HAP-1 (cell line): Measurements from ENCODE around the gene CBY1.
"Not testable (repeated sequence)": the region's sequence is repeated elsewhere in the genome, so short reads cannot be mapped to it uniquely, and the experiment has no call there.

Experiments used
- DNase-seq, 2 experiments: peaks; one replicate each; pipeline ENCODE4 v3.0.0-alpha.2; 2016 to 2020; ENCODE audit warnings: low spot score in 2 of 2
- H3K27me3 ChIP-seq: fragments of 250-450 bp; sonication (Bioruptor Pico); 2 replicates; pipeline ENCODE4 v1.5.1; 2020; ENCODE audit warnings: low read depth, mild to moderate bottlenecking, moderate library complexity
- H3K36me3 ChIP-seq: fragments of 250-450 bp; sonication (Bioruptor Pico); replicated peaks from 2 replicates; pipeline ENCODE4 v1.5.1; 2020; ENCODE audit warnings: mild to moderate bottlenecking
- H3K4me1 ChIP-seq: fragments of 250-450 bp; sonication (Bioruptor Pico); 2 replicates; pipeline ENCODE4 v1.5.1; 2020; ENCODE audit warnings: mild to moderate bottlenecking
- H3K4me3 ChIP-seq: fragments of 250-450 bp; sonication (Bioruptor Pico); 2 replicates; pipeline ENCODE4 v1.5.1; 2020; ENCODE audit warnings: mild to moderate bottlenecking, moderate library complexity
- H3K9me3 ChIP-seq: fragments of 250-450 bp; sonication (Bioruptor Pico); 2 replicates; pipeline ENCODE4 v1.5.1; 2020; ENCODE audit warnings: mild to moderate bottlenecking, moderate library complexity
- in situ Hi-C: fragments of 300-500 bp; cut with MboI; formaldehyde crosslinking; loops from 3 replicates; pipeline ENCODE4 v1.14.3; 2020; ENCODE audit warnings: low sequenced_read_pairs, inconsistent platforms, mixed read lengths

Gene CBY1

GRCh38 chr22:38629108-38629507, 27.3 kb upstream of the CBY1 start:
- Histone ChIP-seq H3K36me3 (no peaks in the 10 kb centered on the region; the same call in 1 of the 2 replicates), H3K9me3 (no peaks in the 10 kb centered on the region), H3K27me3 (no peaks in the 10 kb centered on the region), H3K4me3 (no peak overlapping the region), H3K4me1 (no peaks in the 10 kb centered on the region)
- no peak for DNase-seq
- in situ Hi-C loops = no loop called here

GRCh38 chr22:38631724-38632123, 24.7 kb upstream of the CBY1 start:
- Histone ChIP-seq H3K9me3 (no peaks in the 10 kb centered on the region), H3K4me1 (no peaks in the 10 kb centered on the region), H3K4me3 (no peak overlapping the region), H3K36me3 (no peaks in the 10 kb centered on the region; the same call in 1 of the 2 replicates), H3K27me3 (no peaks in the 10 kb centered on the region)
- in situ Hi-C loops = no loop called here
- DNase-seq = no peak

DNA sequence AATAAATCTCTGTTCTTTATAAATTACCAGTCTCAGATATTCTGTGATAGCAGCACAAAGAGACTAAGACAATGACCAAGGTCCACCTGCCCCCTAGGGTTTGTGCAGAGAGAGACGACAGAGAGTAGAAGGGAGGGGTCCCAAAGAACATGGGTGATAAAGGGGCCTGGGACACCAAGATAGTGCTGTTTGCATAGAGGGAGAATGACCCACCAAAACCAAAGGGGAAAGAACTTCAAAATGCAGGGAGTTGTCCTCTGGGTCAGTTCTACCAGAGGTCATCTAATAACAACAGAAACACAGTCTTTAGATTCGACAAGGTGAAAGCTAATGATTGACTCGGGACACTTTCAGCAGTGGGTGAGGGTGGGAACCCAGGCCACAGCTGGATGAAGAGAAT, 23.9 kb upstream of the CBY1 start:
- H3K4me1 ChIP-seq = no peaks in the 10 kb centered on the region
- no peaks in the 10 kb centered on the region for H3K9me3 ChIP-seq
- no peaks in the 10 kb centered on the region; the same call in 1 of the 2 replicates for H3K36me3 ChIP-seq
- in situ Hi-C loops = no loop called here
- H3K4me3 ChIP-seq = no peak overlapping the region
- no peaks in the 10 kb centered on the region for H3K27me3 ChIP-seq
- DNase-seq = no peak

GRCh38 chr22:38638216-38638615, 18.2 kb upstream of the CBY1 start:
- H3K27me3 ChIP-seq = no peaks in the 10 kb centered on the region
- in situ Hi-C loops = no loop called here
- DNase-seq = no peak
- H3K4me1 ChIP-seq = no peaks in the 10 kb centered on the region
- H3K4me3 ChIP-seq = no peak overlapping the region
- no peaks in the 10 kb centered on the region; the same call in 1 of the 2 replicates for H3K36me3 ChIP-seq
- no peaks in the 10 kb centered on the region for H3K9me3 ChIP-seq

DNA sequence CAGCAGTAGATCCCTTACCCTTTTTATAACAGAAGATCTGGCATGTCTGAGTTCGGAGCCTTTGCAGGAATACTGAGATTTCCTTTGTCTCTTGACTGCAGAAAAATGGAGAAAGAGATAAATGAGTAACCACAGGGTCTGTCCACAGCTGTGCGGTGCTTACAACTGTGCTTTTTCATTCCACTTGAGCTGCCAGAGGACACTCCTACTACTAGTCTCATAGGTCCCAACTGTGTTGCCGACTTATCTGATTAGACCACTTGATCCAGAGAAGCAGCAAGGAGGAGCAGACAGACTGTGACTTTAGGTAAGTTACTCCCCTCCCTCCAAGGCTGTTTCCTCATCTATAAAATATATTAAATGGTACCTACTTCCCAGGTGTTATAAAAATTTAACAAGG, 17.7 kb upstream of the CBY1 start:
- Histone ChIP-seq H3K36me3 (no peaks in the 10 kb centered on the region; the same call in 1 of the 2 replicates), H3K27me3 (no peaks in the 10 kb centered on the region), H3K4me1 (no peaks in the 10 kb centered on the region), H3K4me3 (no peak overlapping the region), H3K9me3 (no peaks in the 10 kb centered on the region)
- no peak for DNase-seq
- in situ Hi-C loops = no loop called here

DNA sequence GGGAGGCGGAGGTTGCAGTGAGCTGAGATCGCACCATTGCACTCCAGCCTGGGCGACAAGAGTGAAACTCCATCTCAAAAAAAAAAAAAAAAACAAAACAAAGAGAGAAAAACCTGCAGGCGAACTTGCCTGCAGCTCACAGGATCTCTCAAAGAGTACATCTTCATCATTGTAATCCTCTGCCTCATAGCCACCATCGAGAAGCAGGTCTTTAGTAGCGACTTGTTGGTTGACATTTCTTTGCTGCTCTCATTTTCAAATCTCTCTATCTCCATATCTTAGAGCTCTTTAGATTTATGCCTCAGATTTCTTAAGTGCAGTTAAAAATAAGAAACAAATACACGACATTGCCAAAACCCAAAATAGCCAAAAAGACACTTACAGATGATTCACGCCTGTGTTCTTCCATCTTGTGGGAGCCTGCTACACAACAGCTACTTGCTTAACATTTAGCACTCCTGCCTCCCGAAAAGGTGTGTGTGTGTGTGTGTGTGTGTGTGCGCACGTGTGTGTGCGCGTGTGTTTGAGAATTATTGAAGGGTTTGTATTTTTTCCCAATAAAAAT, 14.9 kb upstream of the CBY1 start:
- H3K4me1 ChIP-seq = no peaks in the 10 kb centered on the region
- in situ Hi-C loops = no loop called here
- DNase-seq = no peak
- H3K9me3 ChIP-seq = no peaks in the 10 kb centered on the region
- no peak overlapping the region for H3K4me3 ChIP-seq
- no peaks in the 10 kb centered on the region for H3K36me3 ChIP-seq
- no peaks in the 10 kb centered on the region for H3K27me3 ChIP-seq

DNA sequence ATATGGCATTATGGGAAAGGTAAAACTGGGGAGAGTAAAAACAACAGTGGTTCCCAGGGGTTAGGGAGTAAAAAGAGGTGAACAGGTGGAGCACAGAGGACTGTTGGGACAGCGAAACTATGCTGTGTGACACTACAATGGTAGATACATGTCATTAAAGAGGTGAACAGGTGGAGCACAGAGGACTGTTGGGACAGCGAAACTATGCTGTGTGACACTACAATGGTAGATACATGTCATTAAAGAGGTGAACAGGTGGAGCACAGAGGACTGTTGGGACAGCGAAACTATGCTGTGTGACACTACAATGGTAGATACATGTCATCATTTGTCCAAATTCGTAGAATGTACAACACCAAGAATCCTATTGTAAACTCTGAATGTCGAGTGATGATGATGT, 12.2 kb upstream of the CBY1 start:
- DNase-seq, H3K36me3 ChIP-seq, H3K4me1 ChIP-seq, H3K9me3 ChIP-seq, in situ Hi-C loops, H3K4me3 ChIP-seq, H3K27me3 ChIP-seq: not testable (repeated sequence)

DNA sequence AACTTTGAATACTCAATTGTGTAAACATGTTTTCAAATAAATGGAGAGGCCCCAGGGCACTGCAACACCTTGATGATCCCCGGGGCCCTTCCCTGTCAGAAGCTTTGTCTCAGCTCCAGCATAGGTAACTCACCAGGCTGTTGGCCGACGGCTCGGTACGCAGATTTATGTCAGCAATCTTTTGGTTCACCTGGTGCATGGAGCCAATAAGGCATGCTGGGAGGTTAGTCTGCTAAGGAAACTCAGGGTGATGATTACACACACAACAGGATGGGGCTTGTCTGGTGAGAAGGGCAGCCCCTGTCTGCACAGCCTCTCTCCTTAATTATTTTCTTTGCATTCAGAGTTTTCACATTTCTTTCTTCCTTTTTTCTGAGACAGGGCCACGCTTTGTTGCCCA, 11.0 kb upstream of the CBY1 start:
- Histone ChIP-seq H3K9me3 (no peaks in the 10 kb centered on the region), H3K4me1 (no peaks in the 10 kb centered on the region), H3K36me3 (no peaks in the 10 kb centered on the region), H3K4me3 (no peak overlapping the region), H3K27me3 (no peaks in the 10 kb centered on the region)
- in situ Hi-C loops = no loop called here
- DNase-seq = no peak

- in situ Hi-C loops = no loop called here
- H3K4me3 ChIP-seq = no peak overlapping the region
- H3K4me1 ChIP-seq = no peaks in the 10 kb centered on the region
- no peaks in the 10 kb centered on the region for H3K27me3 ChIP-seq
- DNase-seq = no peak
- H3K9me3 ChIP-seq = no peaks in the 10 kb centered on the region
- H3K36me3 ChIP-seq = no peaks in the 10 kb centered on the region
Measured at GRCh38 chr22:38649841-38650522, 6.5 kb upstream of the CBY1 start.

DNA sequence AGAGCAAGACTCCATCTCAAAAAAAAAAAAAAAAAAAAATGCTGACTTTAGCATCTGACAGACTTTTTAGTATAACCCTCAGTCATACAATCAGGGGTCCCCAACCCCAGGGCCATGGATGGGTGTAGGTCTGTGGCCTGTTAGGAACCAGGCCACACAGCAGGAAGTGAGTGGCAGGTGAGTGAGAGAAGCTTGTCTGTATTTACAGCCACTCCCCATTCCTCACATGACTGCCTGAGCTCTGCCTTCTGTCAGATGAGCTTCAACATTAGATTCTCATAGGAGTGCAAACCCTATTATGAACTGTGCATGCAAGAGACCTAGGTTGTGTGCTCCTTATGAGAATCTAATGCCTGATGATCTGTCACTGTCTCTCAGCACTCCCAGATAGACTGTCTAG, 3.6 kb upstream of the CBY1 start:
- no peak overlapping the region for H3K4me3 ChIP-seq
- in situ Hi-C loops = no loop called here
- H3K36me3 ChIP-seq = no peaks in the 10 kb centered on the region
- H3K27me3 ChIP-seq = no peaks in the 10 kb centered on the region
- H3K4me1 ChIP-seq = peaks cover 8% of the 10 kb centered on the region
- no peak for DNase-seq
- no peaks in the 10 kb centered on the region for H3K9me3 ChIP-seq

- no peaks in the 10 kb centered on the region for H3K9me3 ChIP-seq
- no peaks in the 10 kb centered on the region for H3K36me3 ChIP-seq
- no peaks in the 10 kb centered on the region for H3K27me3 ChIP-seq
- peaks cover 8% of the 10 kb centered on the region for H3K4me1 ChIP-seq
- in situ Hi-C loops = no loop called here
- DNase-seq = no peak
- H3K4me3 ChIP-seq = no peak overlapping the region
Measured at GRCh38 chr22:38653741-38654140, 2.7 kb upstream of the CBY1 start.

DNA sequence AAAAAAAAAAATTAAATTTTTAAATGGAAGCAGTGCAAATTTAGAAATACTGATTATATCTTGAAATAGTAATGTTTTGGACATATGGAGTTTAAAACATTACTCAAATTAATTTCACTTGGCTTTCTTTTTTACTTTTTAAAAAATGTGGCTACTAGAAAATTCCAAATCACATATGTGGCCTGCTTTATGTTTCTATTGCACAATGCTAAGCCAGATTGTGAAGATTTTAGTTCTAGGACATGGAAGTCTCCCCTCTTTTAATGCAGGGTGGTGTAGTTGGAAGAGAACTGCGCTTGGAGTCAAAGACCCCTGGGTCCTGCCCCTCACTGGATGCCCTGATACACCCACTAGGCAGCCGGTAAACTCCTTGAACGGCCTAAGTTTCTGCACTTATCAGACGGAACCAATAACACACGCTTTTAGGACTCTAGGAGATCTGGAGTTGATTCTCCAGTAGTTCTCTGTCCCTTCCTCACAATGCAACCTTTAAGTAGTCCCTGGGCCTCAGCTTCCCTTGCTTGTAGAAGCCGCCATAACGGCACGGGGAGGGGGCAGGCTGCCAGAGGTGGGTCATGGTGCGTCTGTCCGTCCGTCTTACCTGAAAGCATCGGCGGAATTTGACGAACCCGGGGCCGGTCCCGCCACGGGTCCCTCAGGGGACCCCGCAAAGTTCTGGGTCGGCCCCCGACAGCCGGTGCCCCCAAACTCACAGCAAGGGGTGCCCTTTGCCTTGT, 751 bp upstream of the CBY1 start:
- no peak for DNase-seq
- Histone ChIP-seq H3K9me3 (no peaks in the 10 kb centered on the region), H3K27me3 (no peaks in the 10 kb centered on the region), H3K4me3 (peak overlapping the region; percentile 78), H3K4me1 (peaks cover 8% of the 10 kb centered on the region), H3K36me3 (no peaks in the 10 kb centered on the region)
- in situ Hi-C loops = no loop called here

DNA sequence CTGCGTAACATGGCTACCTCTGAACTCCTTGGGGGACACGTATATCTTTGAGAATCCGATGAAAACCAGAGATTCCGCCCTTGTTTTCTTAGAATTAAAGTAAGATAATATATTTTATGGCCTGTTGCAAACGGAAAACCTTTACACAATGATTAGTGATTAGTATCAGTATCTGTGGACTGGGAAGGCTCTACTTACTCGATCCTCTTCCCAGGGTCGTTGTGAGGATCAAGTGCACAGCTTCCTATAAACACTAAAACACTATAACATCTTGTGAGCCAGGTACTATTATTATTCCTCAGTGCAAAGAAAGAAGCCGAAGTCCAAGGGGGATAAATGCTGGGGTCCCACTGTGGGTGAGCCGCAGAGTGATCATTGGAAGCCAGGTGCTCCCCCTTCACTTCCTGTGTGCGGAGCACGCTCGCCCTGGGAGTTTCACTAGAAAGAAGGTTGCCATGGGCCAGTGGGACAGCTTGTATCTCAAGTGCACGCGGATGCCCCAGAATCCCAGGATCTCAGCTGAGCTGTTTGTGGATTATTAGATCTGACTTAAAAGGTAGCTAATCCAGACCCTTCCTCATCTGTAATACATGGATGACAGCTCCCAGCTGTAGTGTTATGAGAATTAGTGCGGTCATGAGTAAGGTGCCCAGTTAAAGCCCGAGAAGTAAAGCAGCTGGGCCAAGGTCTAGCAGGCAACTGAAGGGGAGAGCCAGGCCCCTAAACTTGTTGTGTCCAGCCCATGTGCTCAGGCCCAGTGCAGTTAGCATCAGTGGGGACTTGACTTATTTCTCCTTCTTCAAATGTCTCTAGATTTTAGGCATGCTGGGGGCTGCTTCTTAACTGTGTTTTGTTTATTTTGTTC, 839 bp downstream of the CBY1 start:
- H3K36me3 ChIP-seq = no peaks in the 10 kb centered on the region
- peaks cover 8% of the 10 kb centered on the region for H3K4me1 ChIP-seq
- H3K4me3 ChIP-seq = peak overlapping the region; percentile 78
- H3K9me3 ChIP-seq = no peaks in the 10 kb centered on the region
- in situ Hi-C loops = no loop called here
- H3K27me3 ChIP-seq = no peaks in the 10 kb centered on the region
- peak in 1 of 2 experiments; percentile 52 for DNase-seq
